K562 (cell line): ENCODE data around the gene PGM2L1. TPM values are rescaled to one million over a fixed set of nuclear protein-coding genes. Genes with fewer than 3 reads are reported as not detected.
A peak's percentile ranks its signal among the peaks of the same experiment; 100 is the strongest.

Experiments
- ARID1B ChIP-seq: fragments of 450-650 bp; IDR thresholded peaks from 2 replicates; pipeline ENCODE4 v1.6.1; 2016; ENCODE audit warnings: antibody characterized with exemption, mild to moderate bottlenecking, inconsistent platforms
- ATF3 ChIP-seq, 2 experiments: fragments of 450-650 bp in 1 of 2; sonication (generic) in 1 of 2; formaldehyde crosslinking in 1 of 2; IDR thresholded peaks in 1 of 2; conservative IDR thresholded peaks in 1 of 2; 2 replicates each; pipeline versions ENCODE4 v1.6.1 to v1.8.1; 2016 to 2023; ENCODE audit warnings: mild to moderate bottlenecking in 2 of 2, moderate library complexity in 2 of 2, inconsistent platforms in 1 of 2, missing genetic modification reagents in 1 of 2
- CBFA2T2 ChIP-seq: fragments of 450-650 bp; conservative IDR thresholded peaks from 2 replicates; pipeline ENCODE4 v1.6.1; 2017; ENCODE audit warnings: mild to moderate bottlenecking
- DPF2 ChIP-seq: fragments of 450-650 bp; IDR thresholded peaks from 2 replicates; pipeline ENCODE4 v1.6.1; 2016
- EP300 ChIP-seq: IDR thresholded peaks from 2 replicates; pipeline ENCODE4 v1.6.1; 2012; ENCODE audit warnings: low read length, improper control_type of control experiment
- FOSL1 ChIP-seq: fragments of 200-800 bp; sonication (Bioruptor generic); conservative IDR thresholded peaks from 2 replicates; pipeline ENCODE4 v1.6.1; 2016; ENCODE audit warnings: missing genetic modification characterization, missing compliant biosample characterization
- KDM1A ChIP-seq, 2 experiments: fragments of 450-650 bp; IDR thresholded peaks; 2 replicates each; pipeline ENCODE4 v1.6.1; 2016; ENCODE audit warnings: mild to moderate bottlenecking in 2 of 2
- SMARCA4 ChIP-seq: fragments of 450-650 bp; IDR thresholded peaks from 2 replicates; pipeline ENCODE4 v1.6.1; 2016
- TAL1 ChIP-seq: fragments of 450-650 bp; IDR thresholded peaks from 2 replicates; pipeline ENCODE4 v1.6.1; 2016; ENCODE audit warnings: mild to moderate bottlenecking
- TCF3 ChIP-seq: sonication (generic); formaldehyde crosslinking; IDR thresholded peaks from 2 replicates; pipeline ENCODE4 v1.4.0; 2020; ENCODE audit warnings: mild to moderate bottlenecking, missing genetic modification reagents
- TRIM24 ChIP-seq, 2 experiments: fragments of 450-650 bp; IDR thresholded peaks; 2 replicates each; pipeline ENCODE4 v1.6.1; 2016
- polyA plus RNA-seq, 8 experiments: library from polyadenylated mRNA; depleted of rRNA in 4 of 8; stranded (reverse) in 5 of 8; unstranded in 3 of 8; fragments of >200 nt; fragmentation: Nextera tagmentation in 2 of 8; fragmentation: Illumina TruSeq in 1 of 8; extraction: Ambion mirVana in 2 of 8; extraction: Trizol in 1 of 8; gene quantifications; 2 replicates each; pipeline versions ENCODE4 v1.2.1 to v1.2.3, GENCODE V29; 2011 to 2014; ENCODE audit warnings: inconsistent platforms in 1 of 8, missing spikeins in 1 of 8
- total RNA-seq, 7 experiments: library from RNA; depleted of rRNA in 6 of 7; stranded (reverse); fragments of >200 nt in 6 of 7; fragmentation: Illumina TruSeq in 2 of 7; extraction: Trizol in 2 of 7; gene quantifications; 2 replicates each; pipeline versions ENCODE4 v1.2.1 to v1.2.3, GENCODE V29; 2011 to 2021; ENCODE audit warnings: low replicate concordance in 1 of 7
- TF ChIP-seq, protein P1 (sequence below): sonication (generic); formaldehyde crosslinking; IDR thresholded peaks from 2 replicates; pipeline ENCODE4 v1.8.1; 2022; ENCODE audit warnings: missing genetic modification reagents
- TF ChIP-seq, protein P2 (sequence below): fragments of 250-450 bp; sonication (Bioruptor Pico); IDR thresholded peaks from 2 replicates; pipeline ENCODE4 v1.8.0; 2021; ENCODE audit warnings: moderate library complexity, mild to moderate bottlenecking, inconsistent platforms

PGM2L1 gene
- total and polyA plus RNA-seq, 9 of the 15 experiments (the other 6 are each of a cell fraction or from before 2014, with no cell fraction given) = 0.32 to 0.95 (median 0.63) TPM

DNA sequence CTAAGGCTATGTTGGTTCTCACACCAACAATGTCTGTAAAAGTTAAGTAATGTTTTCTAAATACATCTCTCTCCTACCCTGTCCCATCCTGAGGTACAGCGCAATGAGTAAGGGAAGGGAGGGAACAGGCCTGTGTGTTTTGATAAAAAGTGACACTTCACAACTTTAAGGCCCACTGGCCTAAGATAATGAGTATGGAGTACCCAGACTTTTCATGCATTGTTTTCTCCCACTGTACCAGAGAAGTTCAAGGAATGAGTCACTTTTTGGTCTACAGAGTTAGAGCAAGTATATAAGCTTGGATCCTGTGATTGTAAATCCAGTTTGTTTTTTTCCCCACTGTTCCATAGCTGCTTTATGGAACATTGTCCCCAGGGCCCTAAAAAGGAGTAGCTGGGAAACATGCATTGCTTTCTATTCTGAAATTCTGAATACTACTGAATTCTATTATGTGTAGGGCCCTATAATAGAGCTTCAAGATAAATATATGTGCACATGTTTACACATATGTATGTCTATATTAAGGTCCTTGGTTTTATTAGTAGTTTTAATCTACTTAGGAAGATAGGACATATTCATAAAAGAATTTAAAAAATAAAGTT lies 39.3 kb upstream of the PGM2L1 start (continued):
- TF ChIP-seq TCF3 (CRISPR knock-in tag) (peak; percentile 84), KDM1A (IDR thresholded peaks at IDR 0.05) (peak; percentile 15 to 26; a peak in 1 of 4 replicates), SMARCA4 (peak; percentile 70; the same call in 1 of the 2 replicates), EP300 (peak; percentile 20; the same call in 1 of the 2 replicates), ARID1B (peak; percentile 83), CBFA2T2 (peak; percentile 78), FOSL1 (peak; percentile 82), TRIM24 (IDR thresholded peaks at IDR 0.05) (peak in 1 of 2 experiments; percentile 26; a peak in 1 of 4 replicates), DPF2 (peak; percentile 82), TAL1 (peak; percentile 65; the same call in 1 of the 2 replicates), ATF3 (IDR thresholded peaks at IDR 0.05) (peak; percentile 54; the same call in 1 of the 2 replicates), ATF3 (CRISPR knock-in tag; conservative IDR thresholded peaks at IDR 0.05) (no peak)
- TF ChIP-seq, protein P1, sequence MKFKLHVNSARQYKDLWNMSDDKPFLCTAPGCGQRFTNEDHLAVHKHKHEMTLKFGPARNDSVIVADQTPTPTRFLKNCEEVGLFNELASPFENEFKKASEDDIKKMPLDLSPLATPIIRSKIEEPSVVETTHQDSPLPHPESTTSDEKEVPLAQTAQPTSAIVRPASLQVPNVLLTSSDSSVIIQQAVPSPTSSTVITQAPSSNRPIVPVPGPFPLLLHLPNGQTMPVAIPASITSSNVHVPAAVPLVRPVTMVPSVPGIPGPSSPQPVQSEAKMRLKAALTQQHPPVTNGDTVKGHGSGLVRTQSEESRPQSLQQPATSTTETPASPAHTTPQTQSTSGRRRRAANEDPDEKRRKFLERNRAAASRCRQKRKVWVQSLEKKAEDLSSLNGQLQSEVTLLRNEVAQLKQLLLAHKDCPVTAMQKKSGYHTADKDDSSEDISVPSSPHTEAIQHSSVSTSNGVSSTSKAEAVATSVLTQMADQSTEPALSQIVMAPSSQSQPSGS (CRISPR knock-in tag) = no peak
- TF ChIP-seq, protein P2, sequence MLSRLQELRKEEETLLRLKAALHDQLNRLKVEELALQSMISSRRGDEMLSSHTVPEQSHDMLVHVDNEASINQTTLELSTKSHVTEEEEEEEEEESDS (CRISPR knock-in tag) = no peak
